ENCODE measurements around the gene SIDT2. TPM values are rescaled to one million over a fixed set of nuclear protein-coding genes. Genes with fewer than 3 reads are reported as not detected.

SIDT2 gene
- total RNA-seq, 1 donor from 2014 or later, result 45.4 TPM

- Histone ChIP-seq H3K36me3 (peaks cover 25 to 35% of the 10 kb centered on the region in 2 donors), H3K27me3 (no peaks in the 10 kb centered on the region), H3K4me3 (peak overlapping the region; percentile 2 to 89), H3K4me1 (peaks cover 11 to 24% of the 10 kb centered on the region in 2 donors), H3K27ac (peak overlapping the region in 1 of 2 donors; percentile 8), H3K9me3 (no peaks in the 10 kb centered on the region)
- intact Hi-C loops (cut with DNase I), result loop anchor here (5.0 kb wide), 1 partner anchor 133 kb away; the partner anchor contains the start of gene SIK3
- no peak for TF ChIP-seq CTCF (IDR thresholded peaks at IDR 0.05)
- DNase-seq (ENCODE audit: low spot score in 2 of 2), result no peak
Measured at GRCh38 chr11:117230286-117230961, 51.9 kb downstream of the SIDT2 start.

GRCh38 chr11:117230999-117231841 is 52.7 kb downstream of the SIDT2 start:
- no peak for TF ChIP-seq CTCF (IDR thresholded peaks at IDR 0.05)
- Histone ChIP-seq H3K36me3 (peaks cover 26 to 35% of the 10 kb centered on the region in 2 donors), H3K27ac (peak overlapping the region; percentile 94 to 95), H3K9me3 (no peaks in the 10 kb centered on the region), H3K27me3 (no peaks in the 10 kb centered on the region), H3K4me3 (peak overlapping the region; percentile 85 to 89), H3K4me1 (peaks cover 11 to 19% of the 10 kb centered on the region in 2 donors)
- intact Hi-C loops (cut with DNase I), result loop anchor here (5.0 kb wide), 1 partner anchor 134 kb away; the partner anchor contains the start of gene SIK3
- no peak for DNase-seq (ENCODE audit: low spot score in 2 of 2)

- Histone ChIP-seq H3K9me3 (no peaks in the 10 kb centered on the region), H3K27ac (peak within 1 kb of the TSS; percentile 94 to 95), H3K4me1 (peaks cover 11 to 19% of the 10 kb centered on the region in 2 donors), H3K36me3 (peaks cover 27 to 33% of the 10 kb centered on the region in 2 donors), H3K27me3 (no peaks in the 10 kb centered on the region), H3K4me3 (peak within 1 kb of the TSS; percentile 85 to 89)
- TF ChIP-seq CTCF (IDR thresholded peaks at IDR 0.05), result no peak
- DNase-seq (ENCODE audit: low spot score in 2 of 2), result peak in 1 of 2 donors; percentile 87
- intact Hi-C loops (cut with DNase I), result loop anchor here (1.0 to 5.0 kb wide), 5 partner anchors 53 to 459 kb away; partner anchors contain the start of genes BUD13, PAFAH1B2, SIDT2 and SIK3
Measured at GRCh38 chr11:117231842-117232091, 53.2 kb downstream of the SIDT2 start, which contains the start of gene PCSK7. TSS of gene PCSK7 (minus strand) at chr11:117232073. CDS start at chr11:117229844, 2,229 bp downstream.

GRCh38 chr11:117232092-117232878 is 53.7 kb downstream of the SIDT2 start, which contains the start of gene RNF214:
TSS of gene RNF214 (plus strand) at chr11:117232671. CDS start at chr11:117234273, 1,602 bp downstream.
- TF ChIP-seq CTCF (IDR thresholded peaks at IDR 0.05), result peak; percentile 63 to 98 (median 77)
- H3K36me3 ChIP-seq, result peaks cover 21 to 28% of the 10 kb centered on the region in 2 donors
- peak within 1 kb of the TSS; percentile 85 to 89 for H3K4me3 ChIP-seq
- H3K4me1 ChIP-seq, result peaks cover 11 to 19% of the 10 kb centered on the region in 2 donors
- H3K27me3 ChIP-seq, result no peaks in the 10 kb centered on the region
- H3K9me3 ChIP-seq, result no peaks in the 10 kb centered on the region
- intact Hi-C loops (cut with DNase I), result loop anchor here (1.0 to 5.0 kb wide), 5 partner anchors 53 to 459 kb away; partner anchors contain the start of genes BUD13, PAFAH1B2, SIDT2 and SIK3
- DNase-seq (ENCODE audit: low spot score in 2 of 2), result peak in 1 of 2 donors; percentile 88
- peak within 1 kb of the TSS; percentile 94 to 95 for H3K27ac ChIP-seq

GRCh38 chr11:117232911-117233409 is 54.4 kb downstream of the SIDT2 start:
- peaks cover 15 to 21% of the 10 kb centered on the region in 2 donors for H3K36me3 ChIP-seq
- H3K27me3 ChIP-seq, result no peaks in the 10 kb centered on the region
- peak overlapping the region; percentile 94 to 95 for H3K27ac ChIP-seq
- TF ChIP-seq CTCF (IDR thresholded peaks at IDR 0.05), result no peak
- no peaks in the 10 kb centered on the region for H3K9me3 ChIP-seq
- DNase-seq (ENCODE audit: low spot score in 2 of 2), result no peak
- peaks cover 11 to 19% of the 10 kb centered on the region in 2 donors for H3K4me1 ChIP-seq
- H3K4me3 ChIP-seq, result peak overlapping the region; percentile 85 to 89
- intact Hi-C loops (cut with DNase I), result loop anchor here (1.0 to 5.0 kb wide), 5 partner anchors 54 to 460 kb away; partner anchors contain the start of genes BUD13, PAFAH1B2, SIDT2 and SIK3

Measured in ascending aorta (tissue), 2 donors.